Activated CD4-positive, alpha-beta T cell treated with anti-CD3 and anti-CD28 coated beads, Interleukin-2, Interleukin-4, amounts not matched to agents 100 ng/mL and 50 ng/mL, durations not matched to agents 16 hours and 8 hours (primary cell): ENCODE data around the gene DLG2.

Experiments used
- DNase-seq: peaks from one replicate; pipeline ENCODE4 v3.0.0-alpha.2; 2020; ENCODE audit warnings: low spot score

The DLG2 gene

GRCh38 chr11:83528225-83528624 is 2098.9 kb downstream of the DLG2 start:
- no peak for DNase-seq

GRCh38 chr11:83523676-83524075 is 2103.5 kb downstream of the DLG2 start:
- no peak for DNase-seq

- no peak for DNase-seq
Observed at GRCh38 chr11:83522911-83523310, 2104.2 kb downstream of the DLG2 start.

GRCh38 chr11:83521647-83522596 is 2105.2 kb downstream of the DLG2 start:
- no peak for DNase-seq

- DNase-seq = no peak
Observed at GRCh38 chr11:83520849-83521248, 2106.3 kb downstream of the DLG2 start.

GRCh38 chr11:83511646-83512045 is 2115.5 kb downstream of the DLG2 start:
- no peak for DNase-seq

GRCh38 chr11:83510530-83511460 is 2116.3 kb downstream of the DLG2 start:
- DNase-seq = no peak

GRCh38 chr11:83508804-83509203 is 2118.3 kb downstream of the DLG2 start:
- DNase-seq = no peak

- no peak for DNase-seq
Observed at GRCh38 chr11:83502041-83502440, 2125.1 kb downstream of the DLG2 start.

GRCh38 chr11:83493917-83494316 is 2133.2 kb downstream of the DLG2 start:
- DNase-seq = no peak

GRCh38 chr11:83493034-83493433 is 2134.1 kb downstream of the DLG2 start:
- no peak for DNase-seq

- DNase-seq = no peak
Observed at GRCh38 chr11:83483808-83484207, 2143.3 kb downstream of the DLG2 start.

GRCh38 chr11:83480811-83481210 is 2146.3 kb downstream of the DLG2 start:
- no peak for DNase-seq

GRCh38 chr11:83480251-83480650 is 2146.9 kb downstream of the DLG2 start:
- no peak for DNase-seq

- no peak for DNase-seq
Observed at GRCh38 chr11:83477772-83478171, 2149.4 kb downstream of the DLG2 start.

GRCh38 chr11:83475760-83476159 is 2151.4 kb downstream of the DLG2 start:
- no peak for DNase-seq

GRCh38 chr11:83473743-83474142 is 2153.4 kb downstream of the DLG2 start:
- DNase-seq = no peak

- no peak for DNase-seq
Observed at GRCh38 chr11:83472806-83473205, 2154.3 kb downstream of the DLG2 start.

GRCh38 chr11:83471831-83472727 is 2155.1 kb downstream of the DLG2 start:
- DNase-seq = no peak

GRCh38 chr11:83467837-83468236 is 2159.3 kb downstream of the DLG2 start:
- DNase-seq = no peak

- DNase-seq = no peak
Observed at GRCh38 chr11:83464160-83464944, 2162.8 kb downstream of the DLG2 start.
